PC-9 (cell line): ENCODE results near the gene PDE4D.

Experiments
- EZH2 ChIP-seq: fragments of 200-600 bp; sonication (generic); IDR thresholded peaks from 2 replicates; pipeline ENCODE4 v1.8.0; 2017; ENCODE audit warnings: antibody characterized with exemption, low read depth
- TF ChIP-seq, protein P1 (sequence below): fragments of 200-600 bp; sonication (generic); conservative IDR thresholded peaks from 2 replicates; pipeline ENCODE4 v1.6.1; 2017; ENCODE audit warnings: mixed run types, antibody characterized with exemption, mild to moderate bottlenecking, moderate library complexity

- TF ChIP-seq, protein P1, sequence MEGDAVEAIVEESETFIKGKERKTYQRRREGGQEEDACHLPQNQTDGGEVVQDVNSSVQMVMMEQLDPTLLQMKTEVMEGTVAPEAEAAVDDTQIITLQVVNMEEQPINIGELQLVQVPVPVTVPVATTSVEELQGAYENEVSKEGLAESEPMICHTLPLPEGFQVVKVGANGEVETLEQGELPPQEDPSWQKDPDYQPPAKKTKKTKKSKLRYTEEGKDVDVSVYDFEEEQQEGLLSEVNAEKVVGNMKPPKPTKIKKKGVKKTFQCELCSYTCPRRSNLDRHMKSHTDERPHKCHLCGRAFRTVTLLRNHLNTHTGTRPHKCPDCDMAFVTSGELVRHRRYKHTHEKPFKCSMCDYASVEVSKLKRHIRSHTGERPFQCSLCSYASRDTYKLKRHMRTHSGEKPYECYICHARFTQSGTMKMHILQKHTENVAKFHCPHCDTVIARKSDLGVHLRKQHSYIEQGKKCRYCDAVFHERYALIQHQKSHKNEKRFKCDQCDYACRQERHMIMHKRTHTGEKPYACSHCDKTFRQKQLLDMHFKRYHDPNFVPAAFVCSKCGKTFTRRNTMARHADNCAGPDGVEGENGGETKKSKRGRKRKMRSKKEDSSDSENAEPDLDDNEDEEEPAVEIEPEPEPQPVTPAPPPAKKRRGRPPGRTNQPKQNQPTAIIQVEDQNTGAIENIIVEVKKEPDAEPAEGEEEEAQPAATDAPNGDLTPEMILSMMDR = no peak
- no peak for TF ChIP-seq EZH2
Observed at GRCh38 chr5:59596586-59597350, 296.8 kb downstream of the PDE4D start.
